ENCODE results near the gene MRTO4. TPM values are rescaled to one million over a fixed set of nuclear protein-coding genes. Genes with fewer than 3 reads are reported as not detected.
"Not testable (repeated sequence)": the region's sequence is repeated elsewhere in the genome, so short reads cannot be mapped to it uniquely, and the experiment has no call there.

MRTO4 gene
- total and polyA plus RNA-seq, 12 donors, result 8.4 to 52.2 (median 13.3) TPM

DNA sequence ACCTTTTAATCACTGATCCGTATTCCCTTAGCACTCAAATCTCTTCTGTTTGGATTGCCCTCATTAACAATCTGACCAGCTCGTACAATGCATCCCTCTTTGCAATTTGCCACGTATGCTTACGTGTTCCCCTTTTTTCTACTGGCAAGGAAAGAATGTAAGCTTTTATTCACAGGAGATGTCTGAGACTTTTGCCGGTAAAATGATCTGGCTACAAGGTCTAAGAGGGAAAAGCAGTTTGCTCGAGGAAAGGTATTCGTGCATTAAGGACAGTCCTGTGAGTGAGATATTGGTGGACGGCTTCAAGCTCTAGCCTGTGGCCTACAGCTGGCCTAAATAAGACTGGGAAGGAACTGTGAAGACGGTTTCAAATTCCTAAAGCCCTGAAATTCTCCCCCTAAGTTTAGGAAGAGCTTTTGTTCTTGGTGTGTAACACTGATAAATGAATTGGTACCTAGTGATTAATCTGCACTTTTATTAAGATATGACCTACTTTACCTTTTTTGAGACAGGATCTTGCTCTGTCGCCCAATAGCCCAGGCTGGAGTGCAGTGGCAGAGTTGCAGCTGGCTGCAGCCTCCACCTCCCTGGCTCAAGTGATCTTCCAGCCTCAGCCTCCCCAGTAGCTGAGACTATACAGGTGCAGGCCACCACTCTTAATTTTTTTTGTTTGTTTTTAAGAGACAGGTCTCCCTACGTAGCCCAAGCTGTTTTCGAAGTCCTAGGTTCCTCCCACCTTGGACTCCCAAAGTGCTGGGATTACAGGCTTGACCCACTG is 40.6 kb upstream of the MRTO4 start:
- peak in 1 of 8 donors; percentile 1 for ATAC-seq
- Histone ChIP-seq H3K27ac (peak overlapping the region; percentile 84 to 97 (median 95)), H3K9me3 (no peaks in the 10 kb centered on the region), H3K4me1 (peaks cover 15 to 67% (median 56%) of the 10 kb centered on the region in 9 donors), H3K36me3 (peaks cover 0 to 30% (median 0%) of the 10 kb centered on the region in 9 donors), H3K27me3 (no peaks in the 10 kb centered on the region), H3K4me3 (peak overlapping the region; percentile 70 to 94 (median 90))
- intact Hi-C loops (cut with DNase I), result loop anchor here in 1 of 10 donors (10.0 kb wide), 1 partner anchor 384 kb away; a partner anchor contains a TSS
- DNase-seq, result no peak
- 21 to 22% methylated on average over 12 of the region's 12 CpGs for WGBS, 2 donors
- TF ChIP-seq, protein P1, sequence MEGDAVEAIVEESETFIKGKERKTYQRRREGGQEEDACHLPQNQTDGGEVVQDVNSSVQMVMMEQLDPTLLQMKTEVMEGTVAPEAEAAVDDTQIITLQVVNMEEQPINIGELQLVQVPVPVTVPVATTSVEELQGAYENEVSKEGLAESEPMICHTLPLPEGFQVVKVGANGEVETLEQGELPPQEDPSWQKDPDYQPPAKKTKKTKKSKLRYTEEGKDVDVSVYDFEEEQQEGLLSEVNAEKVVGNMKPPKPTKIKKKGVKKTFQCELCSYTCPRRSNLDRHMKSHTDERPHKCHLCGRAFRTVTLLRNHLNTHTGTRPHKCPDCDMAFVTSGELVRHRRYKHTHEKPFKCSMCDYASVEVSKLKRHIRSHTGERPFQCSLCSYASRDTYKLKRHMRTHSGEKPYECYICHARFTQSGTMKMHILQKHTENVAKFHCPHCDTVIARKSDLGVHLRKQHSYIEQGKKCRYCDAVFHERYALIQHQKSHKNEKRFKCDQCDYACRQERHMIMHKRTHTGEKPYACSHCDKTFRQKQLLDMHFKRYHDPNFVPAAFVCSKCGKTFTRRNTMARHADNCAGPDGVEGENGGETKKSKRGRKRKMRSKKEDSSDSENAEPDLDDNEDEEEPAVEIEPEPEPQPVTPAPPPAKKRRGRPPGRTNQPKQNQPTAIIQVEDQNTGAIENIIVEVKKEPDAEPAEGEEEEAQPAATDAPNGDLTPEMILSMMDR (IDR thresholded peaks at IDR 0.05), result no peak

DNA sequence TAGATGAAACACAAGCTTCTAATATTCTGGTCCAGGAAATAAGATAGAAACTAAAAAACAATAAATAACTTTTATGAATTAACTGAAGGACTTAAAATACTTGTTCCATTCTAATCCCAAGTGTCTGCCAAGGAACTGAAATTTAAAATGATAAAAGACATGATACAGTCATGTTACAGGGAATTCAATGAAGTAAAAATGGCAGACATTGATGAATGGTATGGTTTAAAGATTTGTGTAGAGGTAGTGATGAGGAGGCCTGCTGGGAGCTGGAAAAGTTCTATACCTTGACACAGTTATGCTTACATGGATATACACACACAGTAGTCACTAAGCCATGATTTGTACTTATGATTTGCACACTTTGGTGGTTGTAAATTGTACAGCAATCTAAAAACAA is 39.4 kb upstream of the MRTO4 start:
- Histone ChIP-seq H3K36me3 (peaks cover 0 to 41% (median 0%) of the 10 kb centered on the region in 9 donors), H3K4me1 (peaks cover 11 to 55% (median 44%) of the 10 kb centered on the region in 9 donors), H3K27ac (no peak overlapping the region), H3K4me3 (no peak overlapping the region), H3K27me3 (no peaks in the 10 kb centered on the region), H3K9me3 (no peaks in the 10 kb centered on the region)
- TF ChIP-seq, protein P1 (IDR thresholded peaks at IDR 0.05), result no peak
- ATAC-seq (no peak), DNase-seq (no peak)
- intact Hi-C loops (cut with DNase I), result loop anchor here in 1 of 10 donors (10.0 kb wide), 1 partner anchor 383 kb away; a partner anchor contains a TSS

DNA sequence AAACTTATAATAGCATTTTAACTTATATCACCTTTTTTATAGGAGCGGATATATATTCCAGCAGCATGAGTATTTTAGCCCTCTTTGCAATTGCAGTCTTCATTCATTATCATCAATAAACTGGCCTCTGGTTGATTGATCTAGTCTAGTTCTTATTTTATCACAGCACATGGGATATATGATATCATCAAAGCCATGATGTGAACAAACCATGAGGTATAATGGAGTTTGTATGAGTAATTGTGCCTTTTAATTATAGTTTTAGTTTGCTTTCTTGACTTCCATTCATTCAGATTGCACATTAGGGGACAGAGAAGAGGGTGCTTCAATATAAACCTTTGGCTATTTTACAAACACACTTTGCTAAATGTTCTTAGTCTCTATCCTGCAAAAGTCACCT is 38.0 kb upstream of the MRTO4 start:
- DNase-seq, result no peak
- intact Hi-C loops (cut with DNase I), result loop anchor here in 1 of 10 donors (10.0 kb wide), 1 partner anchor 381 kb away; a partner anchor contains a TSS
- no peak for ATAC-seq
- 93 to 100% methylated on average over 1 of the region's 1 CpG for WGBS, 2 donors
- no peaks in the 10 kb centered on the region for H3K27me3 ChIP-seq
- peaks cover 3 to 41% (median 31%) of the 10 kb centered on the region in 9 donors for H3K4me1 ChIP-seq
- H3K27ac ChIP-seq, result no peak overlapping the region
- TF ChIP-seq, protein P1 (IDR thresholded peaks at IDR 0.05), result no peak
- peaks cover 0 to 55% (median 0%) of the 10 kb centered on the region in 9 donors for H3K36me3 ChIP-seq
- no peaks in the 10 kb centered on the region for H3K9me3 ChIP-seq
- no peak overlapping the region for H3K4me3 ChIP-seq

DNA sequence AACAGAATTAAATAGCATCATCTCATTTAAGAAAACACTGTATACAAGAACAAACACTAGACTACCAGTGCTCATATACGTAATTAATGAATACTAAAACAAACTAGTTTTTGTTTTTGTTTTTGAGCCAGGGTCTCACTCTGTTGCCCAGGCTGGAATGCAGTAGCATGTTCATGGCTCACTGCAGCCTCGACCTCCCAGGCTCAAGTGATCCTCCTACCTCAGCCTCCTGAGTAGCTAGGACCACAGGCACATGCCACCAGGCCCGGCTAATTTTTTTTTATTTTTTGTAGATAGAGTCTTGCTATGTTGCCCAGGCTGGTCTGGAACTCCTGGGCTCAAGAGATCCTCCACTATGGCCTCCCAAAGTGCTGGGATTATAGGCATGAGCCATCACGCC is 35.0 kb upstream of the MRTO4 start:
- not testable (repeated sequence) for ATAC-seq, DNase-seq, H3K4me3 ChIP-seq, H3K27ac ChIP-seq, H3K27me3 ChIP-seq, H3K9me3 ChIP-seq
- H3K36me3 ChIP-seq, result peaks cover 0 to 85% (median 10%) of the 10 kb centered on the region in 9 donors
- 98% methylated on average over 4 of the region's 4 CpGs for WGBS, 2 donors
- peaks cover 2 to 49% (median 23%) of the 10 kb centered on the region in 9 donors for H3K4me1 ChIP-seq
- intact Hi-C loops (cut with DNase I), result loop anchor here in 1 of 10 donors (10.0 kb wide), 1 partner anchor 378 kb away; a partner anchor contains a TSS
